H9 (cell line): ENCODE data around the gene RET. TPM values are rescaled to one million over a fixed set of nuclear protein-coding genes. Genes with fewer than 3 reads are reported as not detected.

Source experiments
- DNase-seq: peaks from one replicate; pipeline ENCODE4 v3.0.0-alpha.2; 2017
- H2AFZ ChIP-seq: one replicate; pipeline ENCODE4 v1.6.1; 2013; ENCODE audit warnings: mild to moderate bottlenecking, low read length, control low read depth, moderate library complexity
- H2AK5ac ChIP-seq: 2 replicates; pipeline ENCODE4 v1.6.1; 2013; ENCODE audit warnings: low read length, control low read depth, mixed read lengths; ENCODE audit not compliant: insufficient read length
- H2BK120ac ChIP-seq: one replicate; pipeline ENCODE4 v1.6.1; 2013; ENCODE audit warnings: low read depth, mild to moderate bottlenecking, low read length, control low read depth, inconsistent platforms; ENCODE audit not compliant: poor library complexity, severe bottlenecking
- H2BK12ac ChIP-seq: 2 replicates; pipeline ENCODE4 v1.6.1; 2013; ENCODE audit warnings: low read length, control low read depth, mixed read lengths, low read depth; ENCODE audit not compliant: insufficient read length
- H2BK15ac ChIP-seq: 2 replicates; pipeline ENCODE4 v1.6.1; 2013; ENCODE audit warnings: low read depth, low read length, control low read depth
- H2BK20ac ChIP-seq: one replicate; pipeline ENCODE4 v1.6.1; 2013; ENCODE audit warnings: low read depth, mild to moderate bottlenecking, low read length, control low read depth, inconsistent platforms; ENCODE audit not compliant: poor library complexity, severe bottlenecking
- H2BK5ac ChIP-seq: 2 replicates; pipeline ENCODE4 v1.6.1; 2013; ENCODE audit warnings: low read length, control low read depth, mixed read lengths; ENCODE audit not compliant: insufficient read length
- H3K14ac ChIP-seq: 2 replicates; pipeline ENCODE4 v1.6.1; 2013; ENCODE audit warnings: low read length, control low read depth; ENCODE audit not compliant: insufficient read depth
- H3K18ac ChIP-seq: 2 replicates; pipeline ENCODE4 v1.6.1; 2013; ENCODE audit warnings: low read depth, mild to moderate bottlenecking, mixed read lengths, low read length, control low read depth; ENCODE audit not compliant: insufficient read length
- H3K23ac ChIP-seq: 2 replicates; pipeline ENCODE4 v1.6.1; 2013; ENCODE audit warnings: low read length, control low read depth, mixed read lengths, low read depth; ENCODE audit not compliant: insufficient read length
- H3K23me2 ChIP-seq: 2 replicates; pipeline ENCODE4 v1.6.1; 2013; ENCODE audit warnings: low read depth, mild to moderate bottlenecking, mixed read lengths, low read length, control low read depth; ENCODE audit not compliant: insufficient read length, poor library complexity, severe bottlenecking
- H3K27ac ChIP-seq: 2 replicates; pipeline ENCODE4 v1.5.1; 2013; ENCODE audit warnings: low read length, control low read depth, mixed read lengths, low read depth; ENCODE audit not compliant: insufficient read length
- H3K27me3 ChIP-seq: 2 replicates; pipeline ENCODE4 v1.6.1; 2013; ENCODE audit warnings: low read length, control low read depth, inconsistent platforms; ENCODE audit not compliant: insufficient read depth
- H3K4ac ChIP-seq: 2 replicates; pipeline ENCODE4 v1.6.1; 2013; ENCODE audit warnings: low read depth, mild to moderate bottlenecking, control low read depth, inconsistent platforms, low read length, moderate library complexity
- H3K4me1 ChIP-seq: 2 replicates; pipeline ENCODE4 v1.6.1; 2013; ENCODE audit warnings: low read length, control low read depth, inconsistent platforms; ENCODE audit not compliant: insufficient read depth
- H3K4me2 ChIP-seq: 2 replicates; pipeline ENCODE4 v1.6.1; 2013; ENCODE audit warnings: low read length, control low read depth, mixed read lengths; ENCODE audit not compliant: insufficient read length, insufficient read depth
- H3K56ac ChIP-seq: 2 replicates; pipeline ENCODE4 v1.6.1; 2013; ENCODE audit warnings: low read depth, mild to moderate bottlenecking, mixed read lengths, low read length, control low read depth; ENCODE audit not compliant: insufficient read length
- H3K79me1 ChIP-seq: 2 replicates; pipeline ENCODE4 v1.6.1; 2013; ENCODE audit warnings: low read depth, mild to moderate bottlenecking, moderate library complexity, low read length, control low read depth, inconsistent platforms; ENCODE audit not compliant: insufficient read depth, poor library complexity, severe bottlenecking
- H3K79me2 ChIP-seq: 2 replicates; pipeline ENCODE4 v1.6.1; 2013; ENCODE audit warnings: low read length, control low read depth, inconsistent platforms; ENCODE audit not compliant: insufficient read depth
- H3K9ac ChIP-seq: 2 replicates; pipeline ENCODE4 v1.6.1; 2013; ENCODE audit warnings: low read length, control low read depth, mixed read lengths; ENCODE audit not compliant: insufficient read length; ENCODE audit errors: extremely low read depth
- H3K9me3 ChIP-seq: one replicate; pipeline ENCODE4 v1.6.1; 2013; ENCODE audit warnings: low read depth, low read length, inconsistent platforms; ENCODE audit not compliant: control insufficient read depth
- H3T11ph ChIP-seq: one replicate; pipeline ENCODE4 v1.6.1; 2013; ENCODE audit warnings: mild to moderate bottlenecking, low read length, control low read depth, inconsistent platforms
- H4K20me1 ChIP-seq: one replicate; pipeline ENCODE4 v1.6.1; 2013; ENCODE audit not compliant: control insufficient read depth, insufficient read length, insufficient read depth
- H4K5ac ChIP-seq: 2 replicates; pipeline ENCODE4 v1.6.1; 2013; ENCODE audit warnings: low read depth, mild to moderate bottlenecking, mixed read lengths, low read length, control low read depth; ENCODE audit not compliant: insufficient read length
- H4K8ac ChIP-seq: replicated peaks from 2 replicates; pipeline ENCODE4 v1.6.1; 2013; ENCODE audit warnings: low read length, control low read depth, mixed read lengths, low read depth; ENCODE audit not compliant: insufficient read length
- H4K91ac ChIP-seq: 2 replicates; pipeline ENCODE4 v1.6.1; 2013; ENCODE audit warnings: low read depth, mild to moderate bottlenecking, moderate library complexity, mixed read lengths, low read length, control low read depth; ENCODE audit not compliant: insufficient read length
- H3K27ac Mint-ChIP-seq, 3 experiments: 2 replicates in 2 of 3; 3 replicates in 1 of 3; pipeline ENCODE4 v1.8.0; 2020 to 2021; ENCODE audit warnings: mixed read lengths in 3 of 3, mild to moderate bottlenecking in 1 of 3, moderate library complexity in 1 of 3
- H3K27me3 Mint-ChIP-seq: 2 replicates; pipeline ENCODE4 v1.8.0; 2021; ENCODE audit warnings: low read depth, mild to moderate bottlenecking, moderate library complexity, mixed read lengths
- H3K36me3 Mint-ChIP-seq, 3 experiments: 2 replicates in 2 of 3; 3 replicates in 1 of 3; pipeline ENCODE4 v1.8.0; 2020 to 2021; ENCODE audit warnings: low read depth in 3 of 3, mixed read lengths in 3 of 3; ENCODE audit not compliant: insufficient read depth in 1 of 3
- H3K4me1 Mint-ChIP-seq, 2 experiments: 2 replicates each; pipeline ENCODE4 v1.8.0; 2020; ENCODE audit warnings: mixed read lengths in 2 of 2
- H3K4me3 Mint-ChIP-seq, 2 experiments: 2 replicates in 1 of 2; 3 replicates in 1 of 2; pipeline ENCODE4 v1.8.0; 2020 to 2021; ENCODE audit warnings: mild to moderate bottlenecking in 2 of 2, mixed read lengths in 2 of 2, moderate library complexity in 1 of 2
- H3K9me3 Mint-ChIP-seq, 2 experiments: 2 replicates in 1 of 2; 3 replicates in 1 of 2; pipeline ENCODE4 v1.8.0; 2020; ENCODE audit warnings: mild to moderate bottlenecking in 2 of 2, mixed read lengths in 2 of 2, moderate library complexity in 1 of 2
- CTCF ChIP-seq: fragments of 200-600 bp; sonication (generic); conservative IDR thresholded peaks from 3 replicates; pipeline ENCODE4 v1.8.0; 2021; ENCODE audit warnings: antibody characterized with exemption, mild to moderate bottlenecking
- WGBS: extraction: QIAGEN DNeasy Blood & Tissue Kit; methylation state at CpG from one replicate; pipeline ENCODE4 v1.1.7; 2013; ENCODE audit warnings: missing lambda C conversion rate, low lambda C conversion rate, mixed read lengths; ENCODE audit not compliant: insufficient read length; ENCODE audit errors: extremely low coverage; 5-methylcytosine and 5-hydroxymethylcytosine counted together
- total RNA-seq: library from RNA; stranded (reverse); gene quantifications from 2 replicates; pipeline ENCODE4 v1.2.1, GENCODE V29; 2021

Gene RET
- total RNA-seq, 1 experiment from 2014 or later: 12.2 TPM

- Histone ChIP-seq H3K27me3 (peaks cover 20% of the 10 kb centered on the region), H4K8ac (no peak overlapping the region), H3K79me2 (no peaks in the 10 kb centered on the region), H2BK20ac (no peak overlapping the region), H4K5ac (no peak overlapping the region), H2BK5ac (no peak overlapping the region), H3K79me1 (no peaks in the 10 kb centered on the region), H3K23me2 (peaks cover 10% of the 10 kb centered on the region), H3K27ac (no peak overlapping the region), H3T11ph (no peak overlapping the region), H4K91ac (no peak overlapping the region), H2BK12ac (no peak overlapping the region), H2BK120ac (no peak overlapping the region), H3K4me1 (no peaks in the 10 kb centered on the region), H2BK15ac (no peak overlapping the region), H3K23ac (no peak overlapping the region), H4K20me1 (no peaks in the 10 kb centered on the region), H3K4me2 (peak overlapping the region; percentile 34), H3K9ac (no peak overlapping the region), H3K9me3 (no peaks in the 10 kb centered on the region), H3K18ac (no peak overlapping the region), H3K4ac (no peak overlapping the region), H3K14ac (no peak overlapping the region), H2AK5ac (no peak overlapping the region), H3K56ac (no peak overlapping the region), H2AFZ (no peak overlapping the region)
- no peaks in the 10 kb centered on the region; a peak in 2 of 5 replicates for H3K9me3 Mint-ChIP-seq
- TF ChIP-seq CTCF: no peak
- peak; percentile 59 for DNase-seq
- H3K27me3 Mint-ChIP-seq: peaks cover 62% of the 10 kb centered on the region
- H3K27ac Mint-ChIP-seq: no peak overlapping the region
- H3K36me3 Mint-ChIP-seq: peaks cover 0 to 2% (median 0%) of the 10 kb centered on the region in 3 experiments; a peak in 1 of 7 replicates
- H3K4me3 Mint-ChIP-seq: peak overlapping the region; percentile 63 to 75
- H3K4me1 Mint-ChIP-seq: peaks cover 8 to 13% of the 10 kb centered on the region in 2 experiments; a peak in 3 of 4 replicates
- WGBS: no CpG with 5 or more reads among the region's 45 CpGs
These were observed 476 bp upstream of the RET start for GRCh38 chr10:43076311-43076875.
